ENCODE results near the gene VBP1. TPM values are rescaled to one million over a fixed set of nuclear protein-coding genes. Genes with fewer than 3 reads are reported as not detected.
"Not testable (repeated sequence)": the region's sequence is repeated elsewhere in the genome, so short reads cannot be mapped to it uniquely, and the experiment has no call there.

The VBP1 gene, protein sequence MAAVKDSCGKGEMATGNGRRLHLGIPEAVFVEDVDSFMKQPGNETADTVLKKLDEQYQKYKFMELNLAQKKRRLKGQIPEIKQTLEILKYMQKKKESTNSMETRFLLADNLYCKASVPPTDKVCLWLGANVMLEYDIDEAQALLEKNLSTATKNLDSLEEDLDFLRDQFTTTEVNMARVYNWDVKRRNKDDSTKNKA
- 36.9 TPM for total RNA-seq

DNA sequence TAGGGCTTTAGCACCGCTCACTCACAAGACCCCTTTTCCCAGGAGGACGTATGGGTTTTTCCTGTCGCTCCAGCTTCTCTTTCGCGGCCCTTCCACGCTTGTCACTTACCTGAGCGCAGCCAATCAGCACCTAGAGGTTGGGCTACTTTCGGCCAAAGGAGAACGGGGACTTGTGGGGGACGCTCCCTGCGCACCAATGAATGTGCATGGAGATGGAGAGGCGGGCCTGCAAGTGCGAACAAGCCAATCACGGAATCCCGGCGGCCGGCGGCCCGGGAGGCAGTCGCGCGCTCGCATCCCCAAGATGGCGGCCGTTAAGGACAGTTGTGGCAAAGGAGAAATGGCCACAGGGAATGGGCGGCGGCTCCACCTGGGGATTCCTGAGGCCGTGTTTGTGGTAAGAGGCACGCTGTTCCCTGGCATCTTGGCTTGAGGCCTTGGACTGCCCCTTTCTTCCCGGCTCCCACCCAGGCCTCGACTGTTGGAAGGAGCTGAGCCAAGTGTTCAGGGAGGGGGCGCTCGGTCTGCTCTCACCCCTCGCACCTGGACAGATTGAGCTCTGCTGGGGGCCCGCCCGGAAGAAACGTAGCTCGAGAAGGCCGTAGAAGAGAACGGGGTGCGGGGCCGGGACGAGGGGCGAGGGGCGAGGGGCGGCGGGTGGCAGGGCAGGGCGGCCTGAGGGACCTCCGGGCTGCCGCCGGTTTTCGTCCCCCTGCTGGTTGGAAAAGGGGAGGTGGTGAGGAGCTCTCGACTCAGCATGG is at the start of gene VBP1:
Gene VBP1 (plus strand): TSS at position 282 of the 761 bp plus-strand sequence. CDS start 23 bp downstream, at position 305.
- peak; percentile 93 for DNase-seq (ENCODE audit: low spot score)

DNA sequence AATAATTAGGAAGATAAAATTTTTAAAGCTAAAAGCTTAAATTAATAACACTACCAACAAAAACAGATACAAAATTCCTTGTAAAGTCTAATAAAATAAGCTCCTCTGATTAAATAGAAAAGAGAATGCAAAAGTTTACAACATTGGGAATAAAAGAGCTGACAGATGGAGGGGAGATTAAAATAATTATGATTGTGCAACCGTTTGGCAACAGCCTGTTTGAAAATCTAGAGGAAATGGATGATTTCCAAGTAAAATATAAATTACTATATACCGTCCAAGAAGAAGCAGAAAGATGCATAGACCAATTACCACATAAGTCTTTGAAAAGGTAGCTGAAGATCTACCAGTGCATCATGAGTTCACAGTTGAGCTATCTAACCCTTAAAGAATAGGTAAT is 46.4 kb upstream of the VBP1 start:
- no peak for DNase-seq (ENCODE audit: low spot score)

DNA sequence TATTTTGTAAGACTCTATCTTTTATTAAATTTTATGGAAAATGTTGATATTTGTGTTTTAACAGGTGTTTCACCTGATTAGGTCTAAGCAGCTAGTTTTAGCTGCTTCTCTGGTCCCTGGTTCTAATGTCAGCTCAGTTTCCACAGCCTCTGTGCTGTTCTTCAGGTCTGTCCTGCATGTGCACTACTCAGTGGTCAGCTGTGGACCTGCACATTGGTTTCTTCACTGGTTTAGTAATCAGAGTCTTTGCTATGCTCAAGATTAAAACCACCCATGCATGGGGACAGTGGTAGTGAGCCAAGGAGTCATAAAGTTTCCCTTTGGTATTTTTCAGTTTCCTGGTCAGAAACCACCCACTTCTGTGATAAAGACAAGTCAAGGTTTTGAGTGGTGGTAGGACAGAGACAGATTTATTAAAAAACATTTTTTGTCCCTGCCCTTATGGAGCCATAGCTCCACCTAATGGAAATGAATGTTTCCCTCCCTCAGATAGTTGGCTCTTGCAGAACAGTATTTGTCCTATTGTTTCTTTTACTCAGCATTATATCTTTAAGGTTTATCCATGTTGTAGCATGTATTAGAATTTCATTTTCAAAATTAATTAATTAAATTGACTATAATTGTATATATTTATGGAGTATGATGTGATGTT is 36.8 kb upstream of the VBP1 start:
- DNase-seq (ENCODE audit: low spot score) = no peak

DNA sequence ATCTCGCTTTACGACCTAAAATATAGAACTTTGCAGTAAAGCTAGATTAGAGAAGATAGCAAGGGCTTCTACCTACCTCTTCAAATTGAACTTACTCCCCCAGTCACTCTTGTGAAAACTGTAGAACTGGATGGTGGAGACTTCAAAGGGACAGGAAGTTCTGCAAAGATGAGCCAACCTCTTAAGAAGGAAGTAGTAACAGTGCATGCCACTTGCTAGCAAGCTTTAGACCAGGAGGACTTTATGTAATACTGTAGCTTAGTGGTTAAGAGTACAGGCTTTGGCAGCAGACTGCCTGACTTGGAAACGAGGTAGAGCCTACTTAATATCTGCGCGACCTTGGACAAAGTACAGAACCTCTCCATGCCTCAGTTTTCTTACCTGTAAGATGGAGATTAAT is 27.5 kb upstream of the VBP1 start:
- DNase-seq (ENCODE audit: low spot score) = no peak

DNA sequence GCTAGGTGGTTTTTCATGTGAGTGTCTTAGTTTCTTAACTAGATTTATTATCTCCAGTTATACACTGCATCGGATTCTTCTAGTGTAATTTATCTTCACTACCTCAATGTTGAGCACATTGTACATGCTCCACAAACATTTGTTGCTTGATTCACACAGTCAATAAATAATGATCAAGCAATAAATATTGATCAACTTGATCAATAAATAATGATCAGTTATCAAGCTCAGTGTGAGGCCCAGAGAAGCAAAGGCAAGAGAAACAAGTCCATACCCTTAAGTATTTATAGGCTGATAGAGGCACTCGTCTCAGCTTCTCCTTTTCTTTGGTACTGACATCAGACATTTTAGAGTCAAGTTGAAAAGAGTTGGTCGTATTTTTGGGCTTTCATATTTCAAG is 5.1 kb upstream of the VBP1 start:
- DNase-seq (ENCODE audit: low spot score) = no peak

DNA sequence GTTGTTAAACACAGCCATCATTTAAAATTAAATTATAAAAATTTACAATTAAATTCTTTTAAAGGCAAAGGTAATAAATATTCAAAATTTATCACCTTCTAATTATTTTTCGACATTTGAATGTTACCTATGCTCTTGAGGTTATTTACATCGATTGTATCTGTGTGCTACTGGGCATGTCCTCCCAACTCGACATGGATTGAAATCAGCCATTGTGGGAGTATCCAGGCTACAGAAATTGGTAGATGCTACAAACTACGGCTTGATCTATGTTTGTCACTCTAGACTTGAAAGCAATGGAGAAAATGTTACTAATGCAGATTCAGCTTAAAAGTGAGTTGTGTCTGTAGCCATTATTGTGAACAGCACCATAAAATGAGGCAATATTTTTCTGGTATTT is 2.5 kb upstream of the VBP1 start:
- DNase-seq (ENCODE audit: low spot score) = no peak

DNA sequence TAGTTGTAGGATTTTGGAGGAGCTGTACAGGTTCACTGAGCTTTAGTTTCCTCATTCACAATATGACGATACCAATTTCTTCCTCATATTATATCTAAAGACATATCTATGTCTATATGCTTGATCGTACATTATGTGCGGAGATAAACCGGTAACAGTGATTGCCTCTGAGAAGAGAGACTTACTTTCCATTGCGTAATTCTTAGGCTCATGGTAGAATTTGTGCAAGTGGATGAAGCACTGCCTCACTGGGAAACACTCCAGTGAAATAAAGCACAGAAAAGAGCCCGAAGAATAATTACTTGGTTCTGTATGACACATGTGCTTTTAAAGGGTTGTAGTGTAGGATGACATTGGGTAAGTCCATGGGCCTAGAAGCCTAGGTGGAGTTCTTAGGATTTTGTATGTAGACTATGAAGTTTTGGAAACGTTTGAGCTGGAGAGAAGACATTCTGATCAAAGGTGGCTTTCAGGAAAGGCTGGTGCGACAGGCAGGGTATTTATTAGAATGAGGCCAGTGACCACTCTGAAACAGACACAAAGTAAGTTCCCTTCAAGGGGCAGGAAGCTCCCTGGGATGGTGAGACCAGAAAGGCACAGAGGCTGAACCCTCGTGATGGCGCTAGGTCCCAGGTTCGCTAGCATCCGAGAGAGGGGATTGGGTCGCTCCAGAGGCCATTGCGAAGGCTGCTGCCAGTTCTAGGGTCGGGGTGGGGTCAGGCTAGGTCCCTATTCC is 649 bp upstream of the VBP1 start:
- DNase-seq (ENCODE audit: low spot score) = no peak

DNA sequence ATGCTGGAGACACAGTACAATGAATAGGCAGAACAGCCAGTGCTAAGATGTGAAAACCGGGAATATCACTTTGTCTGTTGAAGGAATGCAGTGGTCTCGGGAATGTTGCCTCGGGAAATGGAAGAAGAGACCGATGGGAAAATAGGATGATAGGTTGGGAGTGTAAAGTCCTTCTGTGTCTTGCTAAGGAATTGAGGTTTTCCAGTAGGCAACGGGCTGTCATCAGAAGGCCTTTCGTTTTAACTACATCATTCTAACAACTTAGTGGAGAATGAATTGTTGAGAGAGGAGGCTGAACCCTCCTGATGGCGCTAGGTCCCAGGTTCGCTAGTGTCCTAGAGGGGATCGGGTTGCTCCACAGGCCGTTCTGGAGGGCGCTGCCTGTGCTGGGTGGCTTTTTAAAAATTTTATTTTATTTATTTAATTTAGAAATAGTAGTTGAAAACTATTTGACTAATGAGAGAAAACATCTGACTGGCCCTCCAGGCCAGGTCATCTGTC is 730 bp downstream of the VBP1 start:
- DNase-seq (ENCODE audit: low spot score) = no peak

DNA sequence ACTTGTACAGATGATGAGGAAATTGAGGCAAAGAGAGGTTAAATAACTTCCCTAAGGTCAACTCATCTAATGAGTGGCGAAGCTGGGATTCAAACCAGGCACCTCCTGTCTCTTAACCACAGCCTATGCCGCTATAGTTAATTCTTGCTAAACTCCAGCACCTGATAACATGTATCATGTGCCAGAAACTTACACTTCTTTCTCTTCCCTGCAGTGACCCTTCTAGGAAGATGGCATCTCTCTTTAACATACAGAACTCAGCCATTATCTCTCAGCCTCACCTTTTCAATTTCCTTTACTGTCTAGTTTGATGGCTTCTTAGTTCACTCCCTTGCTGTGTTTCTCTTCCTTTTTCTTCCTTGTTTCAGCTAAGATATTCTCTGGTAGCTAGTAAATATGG is 2.5 kb downstream of the VBP1 start:
- DNase-seq (ENCODE audit: low spot score) = no peak

DNA sequence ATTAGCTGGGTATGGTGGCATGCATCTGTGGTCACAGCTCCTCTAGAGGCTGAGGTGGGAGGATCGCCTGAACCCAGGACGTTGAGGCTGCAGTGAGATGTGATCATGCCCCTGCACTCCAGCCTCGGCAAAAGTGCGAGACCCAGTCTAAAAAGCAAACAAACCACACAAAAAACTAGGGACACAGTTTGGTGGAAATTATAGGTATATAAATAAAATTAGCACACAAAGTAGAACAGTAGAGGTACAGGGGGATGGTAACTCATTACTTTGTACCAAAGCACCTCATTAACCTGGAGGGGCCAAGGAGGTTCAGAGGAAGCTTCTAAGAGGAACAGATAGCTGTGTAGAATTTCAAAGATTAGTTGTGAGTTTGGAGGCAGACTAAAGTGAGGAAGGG is 5.1 kb downstream of the VBP1 start:
- DNase-seq (ENCODE audit: low spot score) = no peak

DNA sequence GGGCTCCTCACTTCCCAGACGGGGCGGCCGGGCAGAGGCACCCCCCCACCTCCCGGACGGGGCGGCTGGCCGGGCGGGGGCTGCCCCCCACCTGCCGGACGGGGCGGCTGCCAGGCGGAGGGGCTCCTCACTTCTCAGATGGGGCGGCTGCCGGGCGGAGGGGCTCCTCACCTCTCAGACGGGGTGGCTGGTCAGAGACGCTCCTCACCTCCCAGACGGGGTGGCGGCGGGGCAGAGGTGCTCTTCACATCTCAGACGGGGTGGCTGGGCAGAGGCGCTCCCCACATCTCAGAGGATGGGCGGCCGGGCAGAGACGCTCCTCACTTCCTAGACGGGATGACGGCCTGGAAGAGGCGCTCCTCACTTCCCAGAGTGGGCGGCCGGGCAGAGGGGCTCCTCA is 7.5 kb downstream of the VBP1 start:
- DNase-seq (ENCODE audit: low spot score) = not testable (repeated sequence)

DNA sequence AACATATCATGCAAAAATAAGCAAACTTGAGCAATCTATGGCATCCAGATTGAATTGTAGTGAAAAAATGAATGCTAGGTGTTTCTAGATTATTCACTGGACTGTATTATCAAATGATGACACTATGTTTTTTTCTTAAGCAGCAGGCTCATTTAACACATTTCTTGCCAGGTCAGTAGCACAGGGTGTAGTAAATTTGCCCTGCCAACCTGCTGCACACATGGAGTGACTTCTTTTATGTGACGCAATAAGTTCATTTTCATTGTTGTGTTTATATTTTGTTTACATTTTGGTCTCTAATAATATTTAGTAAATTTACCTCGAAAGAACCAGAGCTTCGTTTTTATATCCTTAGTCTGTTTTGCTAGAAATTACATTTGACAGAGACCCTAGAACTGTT is 9.5 kb downstream of the VBP1 start:
- no peak for DNase-seq (ENCODE audit: low spot score)

DNA sequence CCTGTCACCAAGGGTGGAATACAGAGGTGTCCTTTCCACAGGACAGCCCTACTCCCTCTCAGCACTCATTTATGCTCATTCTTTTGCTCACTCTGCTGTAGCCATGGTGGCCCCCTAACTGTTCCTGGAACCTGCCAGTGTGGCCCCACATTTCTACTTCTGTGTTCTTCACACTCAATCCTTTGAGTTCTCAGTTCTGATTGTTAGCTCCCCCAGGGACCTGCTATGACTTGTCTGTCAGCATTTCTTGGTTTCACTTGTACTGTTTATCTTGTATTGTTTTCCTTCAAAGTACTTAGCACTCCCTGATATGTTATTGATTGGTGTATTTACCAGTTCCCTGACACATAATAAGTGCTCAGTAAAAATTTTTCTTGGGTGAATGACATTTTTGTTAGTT is 14.9 kb downstream of the VBP1 start:
- DNase-seq (ENCODE audit: low spot score) = no peak

DNA sequence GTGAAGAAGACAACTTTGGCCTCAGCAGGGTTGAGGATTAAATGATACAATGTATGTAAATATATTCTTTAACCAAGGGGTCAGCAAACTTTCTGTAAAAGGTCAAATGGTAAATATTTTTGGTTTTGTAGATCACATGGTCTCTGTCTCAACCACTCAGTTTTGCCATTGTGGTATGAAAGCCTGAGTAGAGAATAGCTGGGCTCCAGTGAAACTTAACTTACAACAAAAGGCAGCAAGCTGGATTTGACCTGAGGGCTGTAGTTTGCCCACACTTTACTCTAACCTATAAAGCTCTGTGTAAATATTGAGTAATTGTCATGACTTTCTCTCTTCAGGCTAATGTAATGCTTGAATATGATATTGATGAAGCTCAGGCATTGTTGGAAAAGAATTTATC is 19.6 kb downstream of the VBP1 start:
- DNase-seq (ENCODE audit: low spot score) = no peak

DNA sequence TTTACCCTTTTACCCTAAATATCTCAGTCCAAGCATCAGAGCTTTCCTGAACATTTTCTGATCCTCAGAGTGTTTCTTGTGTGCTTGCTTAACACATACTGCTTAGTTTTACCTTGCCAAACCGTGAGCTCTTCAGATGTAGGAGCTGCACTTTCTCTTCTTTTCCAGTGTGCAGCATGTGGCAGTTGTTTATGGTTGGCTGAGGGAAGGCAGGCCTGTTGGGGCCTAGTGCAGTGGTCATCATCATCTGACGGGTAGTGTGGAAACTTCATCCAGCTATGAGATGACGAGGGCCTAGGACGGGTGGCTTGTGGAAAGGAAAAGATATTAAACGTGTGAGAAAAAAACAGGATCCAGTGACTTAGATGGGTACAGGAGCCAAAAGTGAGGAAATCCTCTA is 21.5 kb downstream of the VBP1 start:
- no peak for DNase-seq (ENCODE audit: low spot score)

DNA sequence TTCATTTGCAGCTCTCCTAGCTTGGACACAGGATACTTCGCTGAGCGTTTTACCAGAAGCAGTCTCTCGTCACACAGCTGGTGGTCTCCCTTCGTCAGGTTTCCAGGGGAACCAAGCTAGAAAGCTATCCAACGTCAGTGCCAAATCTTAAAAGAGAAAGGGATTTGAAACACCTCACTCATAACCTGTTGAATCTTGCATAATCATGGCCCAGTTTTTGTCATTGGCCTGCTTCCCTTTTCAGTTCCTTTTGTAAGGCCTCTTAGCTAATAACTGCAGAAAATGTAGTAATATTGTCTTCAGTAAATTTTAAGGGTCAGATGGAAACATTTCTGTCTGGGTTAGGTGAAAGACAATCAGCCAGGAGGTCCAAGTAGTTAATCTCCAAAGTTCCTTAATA is 26.0 kb downstream of the VBP1 start:
- no peak for DNase-seq (ENCODE audit: low spot score)

DNA sequence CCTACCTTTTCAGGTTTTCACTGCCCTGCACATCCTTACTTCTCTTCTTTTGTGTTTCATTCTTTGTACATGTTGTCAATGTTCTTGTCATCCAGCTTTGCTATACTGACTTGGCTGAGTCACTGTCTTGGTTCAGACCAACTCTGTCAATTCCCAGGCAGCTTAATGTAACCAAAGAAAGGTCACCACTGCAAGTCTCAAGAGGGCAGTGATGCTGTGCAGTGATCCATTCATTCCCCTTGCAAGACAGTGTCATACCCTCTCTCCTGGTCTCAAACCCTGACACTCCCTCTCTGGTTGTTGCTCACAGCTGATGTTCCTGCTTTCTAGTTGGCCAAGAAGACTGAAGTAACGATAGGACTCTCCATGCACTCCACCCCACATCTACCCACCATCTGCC is 30.5 kb downstream of the VBP1 start:
- no peak for DNase-seq (ENCODE audit: low spot score)

DNA sequence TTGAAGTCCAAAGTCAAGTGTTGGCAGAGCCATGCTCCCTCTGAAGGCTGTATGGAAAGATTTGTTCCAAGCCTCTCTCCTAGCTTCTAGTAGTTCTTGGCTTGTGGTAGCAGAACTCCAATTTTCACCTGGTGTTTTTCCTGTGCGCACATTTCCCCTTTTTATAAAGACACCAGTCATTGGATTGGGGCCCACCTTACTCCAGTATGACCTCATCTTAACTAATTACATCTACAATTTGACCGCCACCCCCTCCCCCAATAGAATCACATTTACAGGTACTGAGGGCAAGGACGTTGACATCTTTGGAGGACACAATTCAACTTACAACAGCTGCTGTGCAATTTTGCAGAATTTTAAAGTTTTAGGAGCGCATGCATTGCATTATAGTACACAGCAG is 31.2 kb downstream of the VBP1 start:
- no peak for DNase-seq (ENCODE audit: low spot score)

DNA sequence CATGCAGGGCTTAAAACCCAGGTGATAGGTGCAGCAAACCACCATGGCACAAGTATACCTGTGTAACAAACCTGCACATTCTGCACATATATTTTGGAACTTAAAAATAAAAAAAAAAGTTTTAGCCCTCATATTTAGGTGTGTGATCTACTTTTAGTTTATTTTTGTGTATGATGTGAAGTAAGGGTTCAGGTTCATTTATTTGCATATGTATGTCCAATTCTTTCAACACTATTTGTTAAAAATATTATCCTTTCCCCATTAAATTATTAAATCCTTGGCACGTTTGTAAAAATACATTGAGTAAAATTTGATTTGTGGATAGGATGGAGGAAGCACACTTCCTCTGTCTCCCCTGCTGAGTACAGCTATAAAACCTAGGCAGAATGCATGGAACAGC is 35.1 kb downstream of the VBP1 start:
- DNase-seq (ENCODE audit: low spot score) = no peak

DNA sequence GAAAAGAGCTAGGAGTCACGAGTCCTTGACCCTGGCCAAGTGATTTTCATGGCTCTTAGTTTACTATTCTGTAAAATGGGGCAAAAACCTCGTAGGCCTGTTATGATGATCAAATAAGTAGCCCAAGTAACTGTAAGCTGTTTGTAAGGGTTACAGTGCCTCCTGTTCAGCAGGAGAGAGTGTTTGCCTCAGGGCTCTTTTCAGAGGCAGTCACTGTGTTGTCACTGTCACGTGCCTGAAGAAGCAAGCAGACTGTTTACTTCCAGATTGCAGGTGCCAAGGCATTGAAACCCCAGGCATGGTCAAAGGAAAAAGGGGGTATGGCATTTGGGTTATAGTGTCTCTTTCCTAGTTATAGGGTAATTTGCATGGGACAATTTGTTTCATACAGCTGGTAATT is 43.5 kb downstream of the VBP1 start:
- DNase-seq (ENCODE audit: low spot score) = no peak

DNA sequence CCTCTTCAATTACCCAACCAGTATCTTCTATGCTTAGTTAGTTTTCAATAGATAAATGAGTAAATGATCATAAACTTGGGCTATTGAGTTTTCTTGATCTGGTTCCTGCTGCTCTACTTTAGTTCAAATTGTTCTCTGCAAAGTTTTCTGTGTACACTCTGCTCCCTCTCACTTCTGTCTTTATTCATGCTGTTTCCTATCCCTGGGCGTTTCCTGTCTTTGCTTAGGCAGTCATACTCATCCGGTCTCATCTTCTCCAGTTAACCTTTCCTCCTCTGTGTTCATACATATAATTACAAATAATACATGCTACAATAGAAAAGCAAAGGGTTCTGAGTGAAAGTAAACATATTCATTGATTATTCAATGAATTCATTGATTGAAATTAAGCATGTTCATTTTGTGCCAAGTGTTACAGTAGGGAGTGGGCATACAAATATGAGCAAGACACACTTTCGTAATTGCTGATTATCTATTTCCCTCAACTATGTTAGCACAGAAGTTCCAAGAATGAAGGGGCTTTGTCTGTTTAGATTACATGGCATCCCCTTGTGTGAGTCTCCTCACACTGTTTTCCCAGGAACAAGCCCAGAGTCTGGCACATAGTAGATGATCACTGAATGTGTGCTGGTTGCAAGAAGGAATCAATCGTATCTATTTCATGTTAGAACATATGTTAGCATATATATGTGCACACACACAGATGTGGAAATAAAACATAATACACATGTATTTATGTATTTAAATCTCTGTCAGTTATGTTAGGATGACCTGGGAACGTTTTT is 46.9 kb downstream of the VBP1 start:
- no peak for DNase-seq (ENCODE audit: low spot score)

Measured in mucosa of gallbladder (tissue), 1 donor.